Fibroblast of skin of scalp (primary cell): ENCODE results near the gene TBC1D17.
"Not testable (repeated sequence)": the region's sequence is repeated elsewhere in the genome, so short reads cannot be mapped to it uniquely, and the experiment has no call there.

Experiments used
- DNase-seq: peaks from one replicate; pipeline ENCODE4 v3.0.0-alpha.2; 2013

Gene TBC1D17

DNA sequence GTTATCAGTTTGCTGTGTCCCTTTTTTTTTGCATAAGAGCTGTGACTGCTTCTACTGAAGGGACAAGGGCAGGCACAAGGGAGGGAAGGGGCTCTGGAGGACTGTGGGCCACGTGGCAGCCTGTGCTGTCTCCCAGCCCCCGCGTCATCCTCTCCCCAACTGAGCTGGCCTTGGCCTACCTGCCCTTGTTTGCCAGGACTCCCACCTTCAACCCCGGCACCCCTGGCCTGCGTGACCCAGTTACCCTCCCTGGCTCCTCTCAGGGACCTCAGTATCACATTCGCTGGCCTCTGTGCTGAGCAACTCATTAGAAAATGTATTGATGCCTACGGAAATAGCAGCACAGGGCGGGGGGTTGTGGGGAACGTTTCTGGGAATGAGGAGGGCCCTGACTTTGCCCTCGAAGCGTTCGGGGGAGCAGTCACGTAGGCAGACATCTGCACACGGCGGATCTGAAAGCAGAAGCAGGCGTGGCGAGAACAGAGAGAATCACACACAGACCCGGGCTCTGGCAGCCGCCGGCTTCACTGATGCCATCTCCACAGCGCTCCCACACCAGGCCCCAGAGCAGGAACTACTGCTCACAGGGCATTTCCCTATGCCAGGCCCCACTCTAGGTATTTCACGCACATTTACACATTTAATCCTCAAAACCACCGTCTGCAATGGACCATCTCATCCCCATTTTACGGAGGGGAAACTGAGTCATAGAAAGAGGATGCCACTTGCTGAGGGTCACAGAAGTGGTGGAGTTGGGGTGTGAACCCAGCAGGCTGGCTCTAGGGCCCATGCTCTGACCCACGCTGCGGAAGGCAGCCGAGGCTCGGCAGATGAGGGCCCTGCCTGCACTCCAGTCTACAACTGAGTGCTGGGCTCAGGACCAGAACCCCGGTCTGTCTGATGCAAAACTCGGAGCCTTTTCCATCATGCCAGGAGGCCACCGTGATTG lies 45.8 kb downstream of the TBC1D17 start:
- DNase-seq = no peak

DNA sequence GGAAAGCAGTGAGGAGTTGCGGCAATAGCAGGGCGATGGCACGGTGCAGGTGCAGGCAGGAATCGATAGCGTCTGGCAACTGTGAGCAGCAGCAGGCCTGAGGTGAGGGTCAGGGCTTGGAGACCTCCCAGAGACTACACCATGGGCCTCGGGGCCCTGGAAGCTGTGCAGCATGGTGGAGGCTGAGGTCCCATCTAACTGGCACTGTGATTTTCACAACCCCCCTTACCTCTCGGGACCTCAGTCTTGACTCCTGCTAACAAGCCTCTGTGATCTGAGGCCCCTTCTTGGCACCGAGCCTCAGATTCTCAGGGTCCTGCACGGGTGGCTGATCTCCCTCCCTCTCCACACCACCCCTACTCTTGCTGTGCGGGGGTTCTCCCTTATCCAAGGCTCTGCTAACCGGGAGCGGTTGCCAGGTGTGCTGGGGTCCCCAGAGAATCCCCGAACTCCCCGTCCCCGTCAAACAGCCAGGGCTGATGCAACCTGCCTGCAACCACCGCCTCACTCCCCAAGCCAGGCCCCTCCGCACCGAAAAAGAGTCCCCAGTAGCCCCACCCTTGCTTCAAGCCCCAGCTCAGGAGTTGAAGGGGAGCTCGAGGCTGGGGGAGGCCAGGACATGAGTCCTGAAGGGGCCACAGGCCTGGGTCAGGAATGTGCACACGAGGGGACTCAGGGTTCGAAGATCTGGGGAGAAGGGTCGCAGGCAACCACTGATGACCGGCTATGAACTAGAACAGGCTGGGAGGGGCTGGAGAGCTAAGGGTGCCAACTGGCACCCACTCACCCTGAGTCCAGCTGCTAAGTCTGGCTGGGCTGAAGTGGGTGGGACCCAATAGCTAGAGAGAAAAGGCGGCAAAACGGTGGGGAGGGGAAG lies 46.7 kb downstream of the TBC1D17 start:
- DNase-seq = peak; percentile 37

- DNase-seq = not testable (repeated sequence)
Observed at GRCh38 chr19:49924881-49925210, 47.3 kb downstream of the TBC1D17 start.

DNA sequence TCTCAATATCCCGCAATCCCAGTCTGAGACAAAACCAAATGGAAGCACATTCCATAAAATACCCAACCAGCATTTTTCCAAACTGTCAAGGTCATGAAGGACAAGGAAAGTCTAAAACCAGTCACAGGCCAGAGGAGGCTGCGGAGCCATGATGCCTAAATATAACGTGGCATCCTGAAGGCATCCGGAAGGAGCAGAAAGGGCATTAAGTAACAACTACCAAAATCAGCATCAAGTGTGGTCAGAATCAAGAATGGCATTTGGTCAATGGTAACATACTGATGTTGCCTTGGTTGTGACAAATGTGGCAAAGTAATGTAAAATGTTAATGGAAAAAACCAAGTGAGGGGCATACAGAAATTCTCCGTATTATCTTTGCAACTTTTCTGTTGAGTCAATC lies 48.0 kb downstream of the TBC1D17 start:
- DNase-seq = no peak

DNA sequence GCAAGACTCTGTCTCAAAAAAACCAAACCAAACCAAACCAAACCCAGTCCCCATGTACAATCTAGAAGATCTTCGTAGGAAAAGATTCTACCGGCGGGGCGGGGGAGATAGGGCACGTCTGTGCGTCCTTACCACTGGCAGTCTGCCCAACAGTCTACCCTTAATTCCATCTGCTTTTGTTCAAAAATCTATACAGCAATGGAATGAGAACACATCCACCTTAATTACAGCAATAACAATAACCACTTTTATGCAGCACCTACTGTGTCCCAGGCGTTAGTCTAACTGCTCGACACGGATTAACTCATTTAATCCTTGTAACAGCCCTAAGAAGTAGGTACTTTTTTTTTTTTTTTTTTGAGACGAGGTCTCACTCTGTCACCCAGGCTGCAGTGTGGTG lies 49.0 kb downstream of the TBC1D17 start:
- DNase-seq = no peak

- DNase-seq = no peak
Observed at GRCh38 chr19:49927526-49928264, 50.2 kb downstream of the TBC1D17 start.

GRCh38 chr19:49929121-49929610 lies 51.7 kb downstream of the TBC1D17 start, which contains the start of the genes ATF5 and NUP62:
Gene ATF5 (plus strand): TSS chr19:49929205. CDS start chr19:49930851, 1,646 bp downstream.
Gene NUP62 (minus strand): TSS chr19:49929504. CDS start chr19:49909807, 19,697 bp downstream.
- peak; percentile 87 for DNase-seq

DNA sequence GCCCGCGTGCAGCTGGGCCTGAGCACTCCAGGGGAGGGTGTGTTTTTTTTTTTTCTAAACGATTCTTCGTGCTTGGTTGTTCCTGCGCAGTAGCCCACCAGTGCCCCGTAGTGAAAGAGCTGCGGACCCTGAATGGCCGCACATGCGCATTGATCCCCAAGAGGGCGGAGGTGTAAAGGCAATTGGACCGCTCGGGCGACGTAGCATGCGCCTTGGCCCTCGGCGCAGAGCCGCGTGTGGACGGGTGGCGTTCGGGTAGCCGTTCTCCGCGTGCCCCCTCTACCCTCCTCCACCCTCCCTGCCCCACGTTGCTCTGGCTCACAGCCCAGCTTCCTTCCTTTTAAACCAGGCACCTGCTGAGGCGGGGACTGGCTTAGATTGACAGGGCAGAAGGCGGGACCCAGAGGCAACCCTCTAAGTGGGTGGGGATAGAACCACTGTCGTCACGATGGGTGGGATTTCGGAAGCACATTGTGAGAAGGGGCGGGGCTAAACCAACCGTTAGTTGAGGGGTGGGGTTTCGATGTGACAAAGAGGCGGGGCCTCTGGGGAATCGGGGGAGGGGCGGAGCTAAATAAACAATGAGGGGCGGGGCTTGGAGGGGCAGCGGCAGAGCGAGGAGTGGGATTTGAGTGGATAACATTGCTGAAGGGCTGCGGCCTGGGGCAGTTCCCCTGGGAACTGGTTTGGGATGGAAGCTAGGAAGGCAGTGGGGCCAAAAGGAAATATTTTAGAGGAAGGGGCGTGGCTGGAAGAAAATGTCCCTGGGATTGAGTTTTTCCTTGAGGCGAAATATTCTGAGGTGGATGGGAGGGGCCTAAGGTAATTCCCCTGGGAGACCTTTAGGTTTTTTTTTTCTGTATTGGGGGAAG lies 52.3 kb downstream of the TBC1D17 start:
- peak; percentile 96 for DNase-seq

DNA sequence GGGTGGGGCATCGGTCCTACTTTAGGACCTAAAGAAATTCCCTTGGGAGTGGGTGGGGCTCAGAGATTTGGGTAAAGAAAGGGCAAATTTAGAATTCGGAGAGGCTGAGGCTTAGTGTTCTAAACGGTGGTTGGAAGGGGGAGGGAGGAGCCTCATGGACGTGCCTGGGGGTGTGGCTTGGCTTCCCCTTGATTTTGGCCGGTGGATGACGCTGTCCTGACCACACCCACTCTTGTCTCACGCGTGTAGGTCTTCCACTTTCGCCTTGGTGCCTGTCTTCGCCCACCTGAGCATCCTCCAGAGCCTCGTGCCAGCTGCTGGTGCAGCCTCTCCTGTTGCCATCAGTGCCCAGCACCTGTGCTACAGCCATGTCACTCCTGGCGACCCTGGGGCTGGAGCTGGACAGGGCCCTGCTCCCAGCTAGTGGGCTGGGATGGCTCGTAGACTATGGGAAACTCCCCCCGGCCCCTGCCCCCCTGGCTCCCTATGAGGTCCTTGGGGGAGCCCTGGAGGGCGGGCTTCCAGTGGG lies 53.0 kb downstream of the TBC1D17 start:
- DNase-seq = no peak

- no peak for DNase-seq
Observed at GRCh38 chr19:49931293-49932040, 54.0 kb downstream of the TBC1D17 start.

DNA sequence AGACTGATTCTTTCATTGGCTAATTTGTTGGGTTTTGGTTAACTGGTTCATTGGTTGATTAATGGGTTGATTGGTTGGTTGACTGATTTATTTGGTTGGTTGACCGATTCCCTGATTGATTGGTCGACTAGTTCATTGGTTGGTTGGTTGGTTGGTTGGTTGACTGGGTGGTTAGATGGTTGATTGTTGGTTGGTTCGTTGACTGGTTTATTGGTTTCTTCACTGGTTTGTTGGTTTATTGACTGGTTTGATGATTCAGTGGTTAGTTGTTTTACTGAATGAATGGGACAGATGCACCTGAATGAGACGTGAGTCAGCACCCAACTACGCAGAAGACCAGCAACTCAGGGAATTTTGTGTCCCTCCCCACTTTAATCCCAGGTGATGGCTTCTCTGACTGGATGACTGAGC lies 54.5 kb downstream of the TBC1D17 start:
- no peak for DNase-seq

DNA sequence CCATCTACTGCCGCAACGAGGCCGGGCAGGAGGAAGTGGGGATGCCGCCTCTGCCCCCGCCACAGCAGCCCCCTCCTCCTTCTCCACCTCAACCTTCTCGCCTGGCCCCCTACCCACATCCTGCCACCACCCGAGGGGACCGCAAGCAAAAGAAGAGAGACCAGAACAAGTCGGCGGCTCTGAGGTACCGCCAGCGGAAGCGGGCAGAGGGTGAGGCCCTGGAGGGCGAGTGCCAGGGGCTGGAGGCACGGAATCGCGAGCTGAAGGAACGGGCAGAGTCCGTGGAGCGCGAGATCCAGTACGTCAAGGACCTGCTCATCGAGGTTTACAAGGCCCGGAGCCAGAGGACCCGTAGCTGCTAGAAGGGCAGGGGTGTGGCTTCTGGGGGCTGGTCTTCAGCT lies 55.2 kb downstream of the TBC1D17 start:
- no peak for DNase-seq

- DNase-seq = no peak
Observed at GRCh38 chr19:49933643-49934042, 56.1 kb downstream of the TBC1D17 start.

DNA sequence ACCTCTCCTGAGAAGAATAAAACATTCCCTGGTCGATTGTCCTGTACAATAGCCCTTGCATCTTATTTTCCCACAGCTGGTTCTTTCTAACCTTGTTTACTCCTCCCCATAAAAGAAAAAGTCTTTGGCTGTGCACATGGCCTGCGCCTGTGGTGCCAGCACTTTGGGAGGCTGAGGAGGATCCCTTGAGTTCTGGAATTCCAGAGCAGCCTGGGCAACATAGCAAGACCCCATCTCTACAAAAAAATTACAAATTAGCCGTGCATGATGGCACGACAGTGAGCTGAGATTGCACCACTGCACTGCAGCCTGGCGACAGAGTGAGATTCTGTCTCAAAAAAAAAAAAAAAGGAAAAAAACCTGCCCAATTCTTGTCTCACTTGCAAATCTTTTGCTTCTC lies 59.0 kb downstream of the TBC1D17 start:
- no peak for DNase-seq

GRCh38 chr19:49937750-49938381 lies 60.4 kb downstream of the TBC1D17 start:
- DNase-seq = peak; percentile 71
